ENCODE data around the gene ATXN7L1.

Gene ATXN7L1

GRCh38 chr7:105614341-105614840, 262.0 kb downstream of the ATXN7L1 start:
- H3K4me1 ChIP-seq (ENCODE audit: low read length) = no peaks in the 10 kb centered on the region
- no peak overlapping the region for H3K4me3 ChIP-seq (ENCODE audit: low read length)
- no peak overlapping the region for H3K9ac ChIP-seq (ENCODE audit: low read length)
- no peaks in the 10 kb centered on the region for H3F3A ChIP-seq (ENCODE audit: insufficient read depth, low read length)
- no peaks in the 10 kb centered on the region for H3K9me3 ChIP-seq (replicated peaks; ENCODE audit: insufficient read depth, low read length)
- no peak for DNase-seq
- TF ChIP-seq EZH2phosphoT487 (IDR thresholded peaks at IDR 0.05; ENCODE audit: low read length) (no peak), EZH2 (optimal IDR thresholded peaks at IDR 0.05; ENCODE audit: low read depth, low read length) (no peak), CTCF (IDR thresholded peaks at IDR 0.05; ENCODE audit: low read length) (no peak)
- H2AFZ ChIP-seq (ENCODE audit: low read length) = no peak overlapping the region
- H3K79me2 ChIP-seq (ENCODE audit: low read length) = no peaks in the 10 kb centered on the region
- no peaks in the 10 kb centered on the region for H3K9me2 ChIP-seq (replicated peaks; ENCODE audit: insufficient read depth, low read length)
- H3K36me3 ChIP-seq (replicated peaks; ENCODE audit: insufficient read depth, low read length) = no peaks in the 10 kb centered on the region
- H4K20me1 ChIP-seq (ENCODE audit: insufficient read depth, low read length) = no peaks in the 10 kb centered on the region
- no peak overlapping the region for H3K27ac ChIP-seq (ENCODE audit: low read length)
- no peak overlapping the region for H3K4me2 ChIP-seq (ENCODE audit: low read depth, low read length)
- no peaks in the 10 kb centered on the region for H3K27me3 ChIP-seq (replicated peaks; ENCODE audit: insufficient read depth, low read length)

GRCh38 chr7:105613611-105614330, 262.6 kb downstream of the ATXN7L1 start:
- no peaks in the 10 kb centered on the region for H4K20me1 ChIP-seq (ENCODE audit: insufficient read depth, low read length)
- H3K27ac ChIP-seq (ENCODE audit: low read length) = no peak overlapping the region
- no peaks in the 10 kb centered on the region for H3K36me3 ChIP-seq (replicated peaks; ENCODE audit: insufficient read depth, low read length)
- H3K4me3 ChIP-seq (ENCODE audit: low read length) = no peak overlapping the region
- no peak overlapping the region for H2AFZ ChIP-seq (ENCODE audit: low read length)
- H3K4me2 ChIP-seq (ENCODE audit: low read depth, low read length) = no peak overlapping the region
- H3F3A ChIP-seq (ENCODE audit: insufficient read depth, low read length) = no peaks in the 10 kb centered on the region
- H3K9me2 ChIP-seq (replicated peaks; ENCODE audit: insufficient read depth, low read length) = no peaks in the 10 kb centered on the region
- no peaks in the 10 kb centered on the region for H3K79me2 ChIP-seq (ENCODE audit: low read length)
- no peaks in the 10 kb centered on the region for H3K27me3 ChIP-seq (replicated peaks; ENCODE audit: insufficient read depth, low read length)
- no peak for DNase-seq
- TF ChIP-seq EZH2phosphoT487 (IDR thresholded peaks at IDR 0.05; ENCODE audit: low read length) (no peak), EZH2 (optimal IDR thresholded peaks at IDR 0.05; ENCODE audit: low read depth, low read length) (no peak), CTCF (IDR thresholded peaks at IDR 0.05; ENCODE audit: low read length) (no peak)
- no peak overlapping the region for H3K9ac ChIP-seq (ENCODE audit: low read length)
- no peaks in the 10 kb centered on the region for H3K4me1 ChIP-seq (ENCODE audit: low read length)
- no peaks in the 10 kb centered on the region for H3K9me3 ChIP-seq (replicated peaks; ENCODE audit: insufficient read depth, low read length)

- H4K20me1 ChIP-seq (ENCODE audit: insufficient read depth, low read length) = no peaks in the 10 kb centered on the region
- TF ChIP-seq CTCF (IDR thresholded peaks at IDR 0.05; ENCODE audit: low read length) (no peak), EZH2phosphoT487 (IDR thresholded peaks at IDR 0.05; ENCODE audit: low read length) (no peak), EZH2 (optimal IDR thresholded peaks at IDR 0.05; ENCODE audit: low read depth, low read length) (no peak)
- DNase-seq = no peak
- no peak overlapping the region for H3K9ac ChIP-seq (ENCODE audit: low read length)
- H2AFZ ChIP-seq (ENCODE audit: low read length) = no peak overlapping the region
- no peaks in the 10 kb centered on the region for H3K79me2 ChIP-seq (ENCODE audit: low read length)
- no peaks in the 10 kb centered on the region for H3F3A ChIP-seq (ENCODE audit: insufficient read depth, low read length)
- H3K27ac ChIP-seq (ENCODE audit: low read length) = no peak overlapping the region
- H3K4me2 ChIP-seq (ENCODE audit: low read depth, low read length) = no peak overlapping the region
- no peak overlapping the region for H3K4me3 ChIP-seq (ENCODE audit: low read length)
- H3K27me3 ChIP-seq (replicated peaks; ENCODE audit: insufficient read depth, low read length) = no peaks in the 10 kb centered on the region
- no peaks in the 10 kb centered on the region for H3K9me2 ChIP-seq (replicated peaks; ENCODE audit: insufficient read depth, low read length)
- no peaks in the 10 kb centered on the region for H3K4me1 ChIP-seq (ENCODE audit: low read length)
- no peaks in the 10 kb centered on the region for H3K36me3 ChIP-seq (replicated peaks; ENCODE audit: insufficient read depth, low read length)
- H3K9me3 ChIP-seq (replicated peaks; ENCODE audit: insufficient read depth, low read length) = no peaks in the 10 kb centered on the region
These were observed 263.6 kb downstream of the ATXN7L1 start for GRCh38 chr7:105612806-105613205.

All from MM.1S (cell line).